ENCODE results near the gene SNX11.

DNA sequence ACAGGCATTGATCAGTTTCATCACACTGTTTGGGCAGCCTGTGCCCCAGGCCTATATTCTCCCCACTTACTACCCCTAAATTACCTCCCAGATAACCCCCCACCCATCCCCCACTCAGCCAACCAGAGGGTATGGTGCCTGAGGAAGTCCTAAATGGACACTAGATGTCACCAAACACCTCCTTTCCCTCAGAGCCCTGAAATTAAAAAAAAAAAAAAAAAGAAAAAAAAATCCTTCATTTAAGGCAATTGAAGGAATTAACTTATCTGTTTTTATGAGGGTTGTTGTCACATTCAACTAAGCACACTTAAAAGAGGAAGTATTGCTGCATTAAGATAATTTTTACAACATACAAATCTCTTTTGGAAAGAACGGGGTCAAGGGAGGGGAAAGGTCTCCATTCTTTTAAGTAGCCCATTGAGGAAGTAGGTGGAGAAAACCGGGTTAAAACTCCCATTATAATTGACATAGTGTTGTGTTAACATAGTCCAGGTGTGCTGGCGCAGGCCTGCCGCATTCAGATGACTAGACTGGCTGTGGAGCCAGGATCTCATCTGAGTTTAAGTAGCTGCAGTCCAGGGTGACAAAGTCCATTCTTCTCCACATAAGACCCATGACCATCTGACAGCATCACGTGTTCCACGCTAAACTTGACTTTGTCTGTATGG lies 46.3 kb downstream of the SNX11 start:
- TF ChIP-seq, protein P1, sequence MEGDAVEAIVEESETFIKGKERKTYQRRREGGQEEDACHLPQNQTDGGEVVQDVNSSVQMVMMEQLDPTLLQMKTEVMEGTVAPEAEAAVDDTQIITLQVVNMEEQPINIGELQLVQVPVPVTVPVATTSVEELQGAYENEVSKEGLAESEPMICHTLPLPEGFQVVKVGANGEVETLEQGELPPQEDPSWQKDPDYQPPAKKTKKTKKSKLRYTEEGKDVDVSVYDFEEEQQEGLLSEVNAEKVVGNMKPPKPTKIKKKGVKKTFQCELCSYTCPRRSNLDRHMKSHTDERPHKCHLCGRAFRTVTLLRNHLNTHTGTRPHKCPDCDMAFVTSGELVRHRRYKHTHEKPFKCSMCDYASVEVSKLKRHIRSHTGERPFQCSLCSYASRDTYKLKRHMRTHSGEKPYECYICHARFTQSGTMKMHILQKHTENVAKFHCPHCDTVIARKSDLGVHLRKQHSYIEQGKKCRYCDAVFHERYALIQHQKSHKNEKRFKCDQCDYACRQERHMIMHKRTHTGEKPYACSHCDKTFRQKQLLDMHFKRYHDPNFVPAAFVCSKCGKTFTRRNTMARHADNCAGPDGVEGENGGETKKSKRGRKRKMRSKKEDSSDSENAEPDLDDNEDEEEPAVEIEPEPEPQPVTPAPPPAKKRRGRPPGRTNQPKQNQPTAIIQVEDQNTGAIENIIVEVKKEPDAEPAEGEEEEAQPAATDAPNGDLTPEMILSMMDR (IDR thresholded peaks at IDR 0.05): no peak
- no peak for TF ChIP-seq POLR2AphosphoS5 (IDR thresholded peaks at IDR 0.05)
